Vagina (tissue), 2 donors: Measurements from ENCODE around the gene C3. TPM values are rescaled to one million over a fixed set of nuclear protein-coding genes. Genes with fewer than 3 reads are reported as not detected.
"Not testable (repeated sequence)": the region's sequence is repeated elsewhere in the genome, so short reads cannot be mapped to it uniquely, and the experiment has no call there.

Experiments used
- DNase-seq, 2 donors: peaks; one replicate each; pipeline ENCODE4 v3.0.0-alpha.2; 2017; ENCODE audit errors: extremely low spot score in 2 of 2
- H3K27ac ChIP-seq: fragments of 200-600 bp; sonication (generic); one replicate; pipeline ENCODE4 v1.5.1; 2019
- H3K27me3 ChIP-seq: fragments of 200-600 bp; sonication (generic); one replicate; pipeline ENCODE4 v1.5.1; 2019
- H3K36me3 ChIP-seq, 2 donors: fragments of 200-600 bp; sonication (generic); one replicate each; pipeline ENCODE4 v1.5.1; 2017 to 2019
- H3K4me1 ChIP-seq: fragments of 200-600 bp; sonication (generic); one replicate; pipeline ENCODE4 v1.5.1; 2019
- H3K4me3 ChIP-seq, 2 donors: fragments of 200-600 bp; sonication (generic); 1 replicate in 1 of 2; 2 replicates in 1 of 2; pipeline ENCODE4 v1.5.1; 2016 to 2019
- H3K9me3 ChIP-seq: fragments of 200-600 bp; sonication (generic); one replicate; pipeline ENCODE4 v1.5.1; 2019
- CTCF ChIP-seq, 3 experiments: fragments of 450-650 bp in 2 of 3; fragments of 200-600 bp in 1 of 3; sonication (generic) in 1 of 3; IDR thresholded peaks; one replicate each; pipeline ENCODE4 v1.5.1; 2017 to 2019; ENCODE audit warnings: antibody characterized with exemption in 3 of 3, mild to moderate bottlenecking in 2 of 3, moderate library complexity in 2 of 3
- POLR2A ChIP-seq, 2 donors: fragments of 450-650 bp; IDR thresholded peaks; one replicate each; pipeline ENCODE4 v1.6.1; 2017; ENCODE audit warnings: antibody characterized with exemption in 2 of 2, mild to moderate bottlenecking in 2 of 2, moderate library complexity in 2 of 2
- POLR2AphosphoS5 ChIP-seq, 2 donors: sonication (generic); formaldehyde crosslinking; IDR thresholded peaks; one replicate each; pipeline ENCODE4 v1.9.0; 2017; ENCODE audit warnings: antibody characterized with exemption in 2 of 2, mild to moderate bottlenecking in 2 of 2, low read depth in 1 of 2; ENCODE audit not compliant: insufficient read depth in 1 of 2
- intact Hi-C: fragments of 100-400 bp; cut with DNase I; formaldehyde crosslinking; loops from one replicate; pipeline ENCODE4 v1.15.1; 2023
- total RNA-seq: library from RNA; depleted of rRNA; stranded (reverse); fragments of >200 nt; gene quantifications from one replicate; pipeline ENCODE4 v1.2.3, GENCODE V29; 2016

C3 gene
- total RNA-seq, 1 donor from 2014 or later, result 1,239 TPM

DNA sequence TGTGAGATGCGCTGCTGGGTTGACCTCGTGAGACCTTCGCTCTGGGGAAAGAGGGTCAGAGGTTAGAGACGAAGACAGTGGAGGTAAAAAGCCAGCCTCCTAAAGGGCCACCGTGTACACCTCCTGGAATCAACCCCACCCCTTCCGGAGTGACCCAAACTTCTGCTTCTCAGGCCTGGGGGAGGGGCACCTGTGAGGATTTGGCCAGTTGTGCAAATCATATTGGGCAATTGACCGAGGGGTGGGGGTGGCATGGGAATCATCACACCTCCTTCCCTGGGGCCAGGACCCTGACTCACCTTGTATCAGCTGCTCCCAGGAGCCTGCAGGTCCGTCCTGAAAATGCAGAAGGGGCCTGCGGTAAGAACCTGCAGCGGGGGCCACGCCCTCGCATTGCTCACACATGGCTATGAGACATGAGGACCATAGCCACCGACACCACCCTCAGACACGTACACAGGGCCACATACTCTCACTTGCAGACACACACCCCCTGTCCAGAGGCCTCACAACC lies 53.3 kb downstream of the C3 start:
- Histone ChIP-seq H3K27me3 (no peaks in the 10 kb centered on the region), H3K9me3 (peaks cover 3% of the 10 kb centered on the region), H3K36me3 (no peaks in the 10 kb centered on the region), H3K4me1 (no peaks in the 10 kb centered on the region), H3K27ac (no peak overlapping the region), H3K4me3 (no peak overlapping the region)
- no peak for TF ChIP-seq CTCF (IDR thresholded peaks at IDR 0.05)
- no peak for TF ChIP-seq POLR2A (IDR thresholded peaks at IDR 0.05)
- no peak for TF ChIP-seq POLR2AphosphoS5 (IDR thresholded peaks at IDR 0.05; ENCODE audit: insufficient read depth in 1 of 2, low read depth in 1 of 2)
- no peak for DNase-seq
- intact Hi-C loops, result no loop called here

GRCh38 chr19:6664916-6665315 lies 55.5 kb downstream of the C3 start:
- no peaks in the 10 kb centered on the region for H3K27me3 ChIP-seq
- H3K9me3 ChIP-seq, result peaks cover 3% of the 10 kb centered on the region
- H3K4me3 ChIP-seq, result no peak overlapping the region
- no peaks in the 10 kb centered on the region for H3K4me1 ChIP-seq
- no peak for DNase-seq
- intact Hi-C loops, result no loop called here
- no peaks in the 10 kb centered on the region for H3K36me3 ChIP-seq
- H3K27ac ChIP-seq, result no peak overlapping the region
- TF ChIP-seq POLR2A (IDR thresholded peaks at IDR 0.05), result no peak
- no peak for TF ChIP-seq POLR2AphosphoS5 (IDR thresholded peaks at IDR 0.05; ENCODE audit: insufficient read depth in 1 of 2, low read depth in 1 of 2)
- TF ChIP-seq CTCF (IDR thresholded peaks at IDR 0.05), result no peak

DNA sequence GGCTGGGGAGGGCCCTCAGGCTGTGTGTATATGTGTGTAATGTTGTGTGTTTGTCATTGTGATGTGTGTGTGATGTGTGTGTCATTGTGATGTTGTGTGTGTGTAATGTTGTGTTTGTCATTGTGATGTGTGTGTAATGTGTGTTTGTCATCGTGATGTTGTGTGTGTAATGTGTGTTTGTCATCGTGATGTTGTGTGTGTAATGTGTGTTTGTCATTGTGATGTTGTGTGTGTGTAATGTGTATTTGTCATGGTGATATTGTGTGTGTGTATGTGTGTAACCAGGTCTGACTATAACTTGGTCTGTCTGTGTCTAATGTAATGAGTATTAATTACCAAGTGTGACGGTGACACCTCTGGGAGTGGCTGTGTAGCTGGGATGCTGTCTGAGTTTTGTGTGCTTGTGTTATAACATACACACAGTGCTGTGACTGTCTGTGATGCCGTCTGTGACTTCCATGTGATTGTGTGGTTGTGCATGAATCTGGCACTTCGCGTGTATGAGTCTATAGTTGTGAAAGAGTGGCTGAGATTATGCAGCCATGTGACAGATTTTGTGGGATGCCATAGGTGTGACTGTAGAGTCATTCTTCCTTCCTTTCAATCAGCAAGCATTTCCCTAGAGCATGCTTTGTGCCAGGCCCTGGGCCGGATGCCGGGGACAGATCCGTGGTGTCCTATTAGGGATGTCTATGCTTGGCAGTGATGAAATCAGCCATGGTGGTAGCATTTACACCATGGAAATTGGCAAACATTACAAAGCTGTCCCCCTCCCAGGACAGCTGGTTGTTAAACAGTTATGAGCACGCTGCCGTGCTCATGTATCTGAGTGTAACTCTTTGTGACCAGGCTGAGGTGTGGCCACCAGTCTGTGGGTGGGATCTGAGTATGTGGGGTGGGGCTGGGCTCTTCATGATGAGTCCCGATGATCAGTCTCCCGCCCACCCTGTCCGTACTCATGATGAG lies 56.9 kb downstream of the C3 start:
- no peak for TF ChIP-seq POLR2AphosphoS5 (IDR thresholded peaks at IDR 0.05; ENCODE audit: insufficient read depth in 1 of 2, low read depth in 1 of 2)
- no peak for TF ChIP-seq CTCF (IDR thresholded peaks at IDR 0.05)
- no peak for TF ChIP-seq POLR2A (IDR thresholded peaks at IDR 0.05)
- Histone ChIP-seq H3K9me3 (peaks cover 3% of the 10 kb centered on the region), H3K27me3 (no peaks in the 10 kb centered on the region), H3K4me1 (no peaks in the 10 kb centered on the region), H3K4me3 (no peak overlapping the region), H3K36me3 (no peaks in the 10 kb centered on the region), H3K27ac (no peak overlapping the region)
- DNase-seq, result no peak
- intact Hi-C loops, result no loop called here

- peaks cover 3% of the 10 kb centered on the region for H3K9me3 ChIP-seq
- TF ChIP-seq CTCF (IDR thresholded peaks at IDR 0.05) (no peak), POLR2A (IDR thresholded peaks at IDR 0.05) (no peak), POLR2AphosphoS5 (IDR thresholded peaks at IDR 0.05; ENCODE audit: insufficient read depth in 1 of 2, low read depth in 1 of 2) (no peak)
- no peak overlapping the region for H3K4me3 ChIP-seq
- DNase-seq, result no peak
- intact Hi-C loops, result no loop called here
- no peaks in the 10 kb centered on the region for H3K27me3 ChIP-seq
- no peak overlapping the region for H3K27ac ChIP-seq
- no peaks in the 10 kb centered on the region for H3K36me3 ChIP-seq
- H3K4me1 ChIP-seq, result no peaks in the 10 kb centered on the region
These were observed 57.7 kb downstream of the C3 start for GRCh38 chr19:6662702-6663101.

DNA sequence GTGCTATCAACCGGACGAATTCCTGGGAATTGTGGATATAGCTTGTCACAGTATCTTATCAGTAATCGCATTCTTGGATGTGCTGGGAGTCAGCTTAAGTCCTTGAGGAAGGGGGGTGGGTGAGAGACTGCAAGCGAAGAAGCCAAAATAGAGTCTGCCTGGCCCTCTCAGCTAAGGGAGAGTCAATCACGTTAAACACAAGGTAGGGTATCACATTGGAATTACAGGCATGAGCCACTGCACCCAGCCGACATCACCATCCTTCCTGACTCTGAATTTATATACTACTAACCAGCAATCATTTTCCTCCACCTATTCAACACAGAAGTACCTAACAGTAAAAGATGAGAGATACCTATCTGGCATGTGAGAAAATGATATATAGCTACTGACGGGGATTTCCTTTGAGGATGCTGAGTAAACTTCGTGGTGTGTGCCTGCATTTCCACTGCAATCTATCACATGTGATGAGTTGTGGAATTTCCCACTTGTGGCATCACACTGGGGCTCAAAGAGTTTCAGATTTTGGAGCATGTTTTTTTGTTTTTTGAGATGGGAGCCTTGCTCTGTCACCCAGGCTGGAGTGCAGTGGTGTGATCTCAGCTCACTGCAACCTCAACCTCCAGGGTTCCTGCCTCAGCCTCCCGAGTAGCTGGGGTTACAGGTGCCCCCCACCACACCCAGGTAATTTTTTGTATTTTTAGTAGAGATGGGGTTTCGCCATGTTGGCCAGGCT lies 58.8 kb downstream of the C3 start:
- DNase-seq, H3K4me3 ChIP-seq, H3K27ac ChIP-seq, H3K9me3 ChIP-seq, intact Hi-C loops, H3K36me3 ChIP-seq, H3K4me1 ChIP-seq, H3K27me3 ChIP-seq: not testable (repeated sequence)
